HEK293 (cell line): ENCODE measurements around the gene GDPD5.

Experiments
- ZNF146 ChIP-seq: fragments of 450-650 bp; formaldehyde crosslinking; IDR thresholded peaks from 2 replicates; pipeline ENCODE4 v1.5.1; 2016; ENCODE audit warnings: missing biosample characterization, missing genetic modification characterization
- ZNF510 ChIP-seq: fragments of 450-650 bp; formaldehyde crosslinking; IDR thresholded peaks from 2 replicates; pipeline ENCODE4 v1.5.1; 2018; ENCODE audit warnings: mild to moderate bottlenecking, missing genetic modification characterization, missing biosample characterization; ENCODE audit not compliant: insufficient replicate concordance
- ZNF561 ChIP-seq: fragments of 450-650 bp; IDR thresholded peaks from 2 replicates; pipeline ENCODE4 v1.5.1; 2018; ENCODE audit warnings: missing biosample characterization, missing genetic modification characterization, borderline replicate concordance
- ZNF571 ChIP-seq: fragments of 450-650 bp; formaldehyde crosslinking; IDR thresholded peaks from 2 replicates; pipeline ENCODE4 v1.5.0; 2017; ENCODE audit warnings: missing biosample characterization, missing genetic modification characterization
- TF ChIP-seq, protein P1 (sequence below): fragments of 450-650 bp; formaldehyde crosslinking; IDR thresholded peaks from 2 replicates; pipeline ENCODE4 v1.5.1; 2016; ENCODE audit warnings: missing biosample characterization, missing genetic modification characterization

DNA sequence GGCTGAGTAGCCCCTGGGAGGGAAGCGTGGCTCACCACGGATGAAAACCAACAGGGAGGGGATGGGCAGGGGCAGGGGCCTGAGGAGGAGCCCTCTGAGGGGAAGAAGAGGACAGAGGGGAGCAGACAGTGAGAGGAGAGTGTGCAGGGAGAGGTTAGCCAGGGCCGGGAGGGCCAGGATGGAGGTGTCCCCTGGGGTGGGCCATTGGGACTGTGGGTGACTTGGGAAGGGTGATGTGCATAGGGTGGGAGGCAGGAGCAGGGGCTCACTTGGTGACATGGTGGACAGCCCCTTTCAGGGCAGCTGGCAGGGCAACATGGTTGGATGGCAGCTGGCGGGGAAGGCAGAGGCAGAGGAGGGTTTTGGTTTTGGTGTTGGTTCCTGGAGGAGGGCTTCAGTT lies 5.6 kb upstream of the GDPD5 start:
- TF ChIP-seq ZNF571 (tag by site-specific recombination), result no peak
- TF ChIP-seq, protein P1, sequence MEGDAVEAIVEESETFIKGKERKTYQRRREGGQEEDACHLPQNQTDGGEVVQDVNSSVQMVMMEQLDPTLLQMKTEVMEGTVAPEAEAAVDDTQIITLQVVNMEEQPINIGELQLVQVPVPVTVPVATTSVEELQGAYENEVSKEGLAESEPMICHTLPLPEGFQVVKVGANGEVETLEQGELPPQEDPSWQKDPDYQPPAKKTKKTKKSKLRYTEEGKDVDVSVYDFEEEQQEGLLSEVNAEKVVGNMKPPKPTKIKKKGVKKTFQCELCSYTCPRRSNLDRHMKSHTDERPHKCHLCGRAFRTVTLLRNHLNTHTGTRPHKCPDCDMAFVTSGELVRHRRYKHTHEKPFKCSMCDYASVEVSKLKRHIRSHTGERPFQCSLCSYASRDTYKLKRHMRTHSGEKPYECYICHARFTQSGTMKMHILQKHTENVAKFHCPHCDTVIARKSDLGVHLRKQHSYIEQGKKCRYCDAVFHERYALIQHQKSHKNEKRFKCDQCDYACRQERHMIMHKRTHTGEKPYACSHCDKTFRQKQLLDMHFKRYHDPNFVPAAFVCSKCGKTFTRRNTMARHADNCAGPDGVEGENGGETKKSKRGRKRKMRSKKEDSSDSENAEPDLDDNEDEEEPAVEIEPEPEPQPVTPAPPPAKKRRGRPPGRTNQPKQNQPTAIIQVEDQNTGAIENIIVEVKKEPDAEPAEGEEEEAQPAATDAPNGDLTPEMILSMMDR (tag by site-specific recombination), result no peak
- TF ChIP-seq ZNF561 (tag by site-specific recombination), result no peak
- TF ChIP-seq ZNF510 (tag by site-specific recombination), result no peak
- TF ChIP-seq ZNF146, result no peak
